T-helper 2 cell (primary cell): ENCODE results near the gene FAM83C.

Experiments
- DNase-seq, 5 experiments: peaks; one replicate each; pipeline versions ENCODE4 v3.0.0 to v3.0.0-alpha.2; 2012 to 2022

FAM83C gene

GRCh38 chr20:35298264-35298663 lies 6.0 kb upstream of the FAM83C start:
- no peak for DNase-seq

- no peak for DNase-seq
These were observed 5.5 kb upstream of the FAM83C start for GRCh38 chr20:35297740-35298139.

GRCh38 chr20:35297155-35297554 lies 4.9 kb upstream of the FAM83C start:
- DNase-seq = no peak

GRCh38 chr20:35296101-35296554 lies 3.9 kb upstream of the FAM83C start:
- no peak for DNase-seq

GRCh38 chr20:35295674-35296073 lies 3.4 kb upstream of the FAM83C start:
- no peak for DNase-seq

- DNase-seq = no peak
These were observed 2.8 kb upstream of the FAM83C start for GRCh38 chr20:35295058-35295457.

GRCh38 chr20:35294293-35294685 lies 2.1 kb upstream of the FAM83C start:
- DNase-seq = no peak

- DNase-seq = no peak
These were observed 1.4 kb upstream of the FAM83C start for GRCh38 chr20:35293303-35294292.

- DNase-seq = no peak
These were observed 470 bp upstream of the FAM83C start for GRCh38 chr20:35292504-35293285.

GRCh38 chr20:35290887-35291417 lies 1.3 kb downstream of the FAM83C start:
- DNase-seq = no peak

- DNase-seq = no peak
These were observed 1.9 kb downstream of the FAM83C start for GRCh38 chr20:35290186-35290886.

GRCh38 chr20:35288325-35289060 lies 3.7 kb downstream of the FAM83C start:
- no peak for DNase-seq

GRCh38 chr20:35287509-35288324 lies 4.5 kb downstream of the FAM83C start:
- no peak for DNase-seq

GRCh38 chr20:35286899-35287508 lies 5.2 kb downstream of the FAM83C start:
- no peak for DNase-seq

GRCh38 chr20:35286077-35286898 lies 5.9 kb downstream of the FAM83C start:
- no peak for DNase-seq

GRCh38 chr20:35285806-35286076 lies 6.5 kb downstream of the FAM83C start:
- DNase-seq = peak in 1 of 5 experiments; percentile 36

GRCh38 chr20:35284992-35285805 lies 7.0 kb downstream of the FAM83C start:
- DNase-seq = no peak

- peak; percentile 25 to 85 (median 57) for DNase-seq
These were observed 7.8 kb downstream of the FAM83C start, which contains the start of gene EIF6 for GRCh38 chr20:35284267-35284991. Gene EIF6 (minus strand): TSS chr20:35284772. CDS start chr20:35284487, 285 bp downstream.
